ENCODE measurements around the gene TTC22. TPM values are rescaled to one million over a fixed set of nuclear protein-coding genes. Genes with fewer than 3 reads are reported as not detected.

The TTC22 gene
- total and polyA plus RNA-seq, 2 of the 4 experiments (the other 2 are of a cell fraction), result not detected

DNA sequence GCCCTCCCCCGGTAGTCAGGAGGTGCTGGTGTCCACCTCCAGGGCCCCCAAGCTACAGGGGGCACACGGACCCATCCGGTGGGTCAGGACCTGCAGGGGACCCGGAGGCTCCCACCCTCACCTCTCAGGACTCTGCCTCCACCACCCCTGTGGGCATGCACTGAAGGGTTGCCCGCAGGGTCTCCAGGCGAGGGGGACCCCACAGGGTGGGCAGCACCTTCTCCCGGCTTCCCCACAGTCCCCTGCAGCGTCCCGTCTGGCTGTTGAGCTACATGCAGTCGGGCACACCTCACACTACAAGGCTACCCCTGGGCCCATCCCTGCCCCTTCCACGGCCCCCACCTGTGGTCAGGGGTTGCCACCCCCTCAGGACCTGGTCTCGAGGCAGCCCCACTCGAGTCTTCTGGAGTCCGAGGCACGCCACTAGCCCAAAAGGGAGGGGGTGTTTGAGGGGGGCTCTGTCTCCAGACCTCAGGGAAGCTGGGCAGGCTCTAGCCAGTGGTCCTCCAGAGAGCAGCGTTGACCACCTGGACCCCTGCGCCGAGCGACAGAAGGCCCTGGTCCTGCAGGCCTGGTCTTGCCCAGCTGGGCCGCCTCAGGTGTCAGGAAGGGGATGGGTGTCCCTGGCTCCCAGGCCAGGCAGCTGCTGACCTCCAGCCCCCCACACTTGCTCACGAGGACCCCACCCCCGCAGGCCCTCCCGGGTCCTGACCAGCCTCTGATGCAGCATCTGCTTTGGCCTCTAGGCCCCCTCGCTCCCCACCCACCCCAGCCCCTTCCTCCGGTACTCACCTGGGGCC is 46.4 kb downstream of the TTC22 start:
- Histone ChIP-seq H3K14ac (replicated peaks; ENCODE audit: low read depth, low read length) (no peak overlapping the region), H3K4ac (ENCODE audit: low read depth, low read length) (no peak overlapping the region), H3K4me3 (ENCODE audit: insufficient read depth, low read depth, low read length) (no peak overlapping the region), H3K56ac (ENCODE audit: extremely low read depth, insufficient read depth, low read length) (no peak overlapping the region), H3K23ac (ENCODE audit: low read depth, low read length) (no peak overlapping the region), H4K5ac (ENCODE audit: low read depth, low read length) (no peak overlapping the region), H3K27me3 (ENCODE audit: control insufficient read depth, insufficient read depth, low read length) (no peaks in the 10 kb centered on the region; the same call in 1 of the 2 replicates), H2BK15ac (ENCODE audit: low read depth, low read length) (no peak overlapping the region), H3K27ac (ENCODE audit: insufficient read depth, low read length) (no peak overlapping the region), H4K20me1 (ENCODE audit: insufficient read depth, low read length) (no peaks in the 10 kb centered on the region), H2AFZ (replicated peaks; ENCODE audit: low read length, poor library complexity) (no peak overlapping the region), H2BK20ac (ENCODE audit: low read depth, low read length) (no peak overlapping the region), H3K18ac (ENCODE audit: low read depth, low read length) (no peak overlapping the region), H3K79me1 (ENCODE audit: low read depth in 1 of 2, low read length in 2 of 2) (no peaks in the 10 kb centered on the region; a peak in 1 of 4 replicates), H4K8ac (ENCODE audit: low read depth in 2 of 2, low read length in 2 of 2) (no peak overlapping the region), H4K91ac (ENCODE audit: insufficient read depth, low read depth, low read length) (no peak overlapping the region), H2AK9ac (replicated peaks; ENCODE audit: low read depth, low read length, poor library complexity) (no peak overlapping the region), H2BK120ac (ENCODE audit: low read depth, low read length) (no peak overlapping the region), H2BK5ac (ENCODE audit: low read depth, low read length, poor library complexity, severe bottlenecking) (no peak overlapping the region), H3K36me3 (ENCODE audit: control insufficient read depth, insufficient read depth, low read length) (peaks cover 12% of the 10 kb centered on the region), H3K9ac (ENCODE audit: low read depth, low read length) (no peak overlapping the region), H3K9me1 (ENCODE audit: insufficient read depth, low read length) (no peaks in the 10 kb centered on the region), H3K9me3 (ENCODE audit: control insufficient read depth, insufficient read depth, low read length) (no peaks in the 10 kb centered on the region), H3K4me1 (ENCODE audit: control insufficient read depth, insufficient read depth, low read length) (no peaks in the 10 kb centered on the region), H2AK5ac (ENCODE audit: low read depth, low read length) (no peak overlapping the region), H3K4me2 (ENCODE audit: low read depth, low read length) (no peak overlapping the region)
- dilution Hi-C loops (cut with HindIII; ENCODE audit: low sequenced_read_pairs, unreplicated experiment) (no loop called here), intact Hi-C loops (cut with micrococcal nuclease) (no loop called here), in situ Hi-C loops (cut with MboI; ENCODE audit: low sequenced_read_pairs) (no loop called here)
- no peak for TF ChIP-seq BHLHE40 (IDR thresholded peaks at IDR 0.05; ENCODE audit: low read depth, low read length)
- no peak for TF ChIP-seq MAFK (IDR thresholded peaks at IDR 0.05; ENCODE audit: low read depth, low read length)
- TF ChIP-seq NFE2L2 (IDR thresholded peaks at IDR 0.05; ENCODE audit: low read depth, low read length), result no peak
- no peak for TF ChIP-seq FOS (IDR thresholded peaks at IDR 0.05; ENCODE audit: low read depth, low read length)
- TF ChIP-seq CEBPB (IDR thresholded peaks at IDR 0.05; ENCODE audit: low read depth, low read length), result no peak
- BruUV-seq (replicated peaks), result no TSS peak
- no peak for DNase-seq
- no peak for ATAC-seq (ENCODE audit: low read depth)
- POLR2A ChIA-PET (ENCODE audit: unreplicated experiment), result no interaction called here
- 93% methylated on average over 6 of the region's 25 CpGs; no CpG with 5 or more reads in 1 of the 2 experiments for WGBS, 2 experiments (ENCODE audit: extremely low coverage in 2 of 2, insufficient read length in 1 of 2)
- CTCF ChIA-PET, result no interaction called here

Measured in IMR-90 (cell line).